Duodenal mucosa (tissue), 2 donors: ENCODE measurements around the gene GRAMD1A.

Experiments used
- H3K27ac ChIP-seq: one replicate; pipeline ENCODE4 v1.7.0; 2013; ENCODE audit warnings: low read depth, low read length
- H3K27me3 ChIP-seq, 2 donors: one replicate each; pipeline ENCODE4 v1.7.0; 2013; ENCODE audit warnings: low read length in 2 of 2, control low read depth in 1 of 2; ENCODE audit not compliant: insufficient read depth in 2 of 2, control insufficient read depth in 1 of 2
- H3K36me3 ChIP-seq, 2 donors: one replicate each; pipeline ENCODE4 v1.7.0; 2013; ENCODE audit warnings: low read length in 2 of 2, control low read depth in 1 of 2; ENCODE audit not compliant: insufficient read depth in 2 of 2, control insufficient read depth in 1 of 2
- H3K4me1 ChIP-seq, 2 donors: one replicate each; pipeline ENCODE4 v1.7.0; 2013; ENCODE audit warnings: low read length in 2 of 2, control low read depth in 1 of 2; ENCODE audit not compliant: insufficient read depth in 2 of 2, control insufficient read depth in 1 of 2
- H3K4me3 ChIP-seq, 2 donors: one replicate each; pipeline ENCODE4 v1.7.0; 2013; ENCODE audit warnings: low read length in 2 of 2, low read depth in 1 of 2
- H3K9ac ChIP-seq, 2 donors: one replicate each; pipeline ENCODE4 v1.7.0; 2013; ENCODE audit warnings: low read length in 2 of 2, low read depth in 1 of 2
- H3K9me3 ChIP-seq, 2 donors: one replicate each; pipeline ENCODE4 v1.7.0; 2013; ENCODE audit warnings: low read length in 2 of 2, control low read depth in 1 of 2; ENCODE audit not compliant: control insufficient read depth in 1 of 2

The GRAMD1A gene

GRCh38 chr19:34979819-34980640 is 20.1 kb upstream of the GRAMD1A start:
- Histone ChIP-seq H3K27ac (no peak overlapping the region), H3K27me3 (no peaks in the 10 kb centered on the region), H3K9ac (no peak overlapping the region), H3K36me3 (no peaks in the 10 kb centered on the region), H3K4me3 (no peak overlapping the region), H3K9me3 (peaks cover 8 to 10% of the 10 kb centered on the region in 2 donors), H3K4me1 (peaks cover 3 to 11% of the 10 kb centered on the region in 2 donors)

DNA sequence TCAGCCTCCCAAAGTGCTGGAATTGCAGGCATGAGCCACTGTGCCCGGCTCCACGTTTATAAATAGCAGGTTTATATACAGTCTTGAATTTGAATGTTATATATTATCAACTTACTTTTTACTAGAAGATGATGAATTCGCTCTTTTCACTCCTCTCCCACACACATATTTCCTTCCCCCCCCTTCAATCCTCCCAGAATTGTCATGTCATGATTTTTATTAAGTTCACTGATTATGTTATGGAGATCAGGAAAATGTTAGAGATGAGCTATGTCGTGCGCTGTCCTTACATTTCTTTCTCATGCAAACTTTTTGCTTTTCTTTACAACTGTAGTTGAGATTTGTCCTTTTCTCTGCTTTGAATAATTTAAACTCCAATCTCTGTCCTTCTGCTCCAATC is 17.8 kb upstream of the GRAMD1A start:
- peaks cover 0 to under 1% of the 10 kb centered on the region in 2 donors for H3K9me3 ChIP-seq
- no peak overlapping the region for H3K4me3 ChIP-seq
- no peaks in the 10 kb centered on the region for H3K36me3 ChIP-seq
- H3K9ac ChIP-seq: no peak overlapping the region
- H3K4me1 ChIP-seq: peaks cover 7 to 15% of the 10 kb centered on the region in 2 donors
- H3K27ac ChIP-seq: no peak overlapping the region
- no peaks in the 10 kb centered on the region for H3K27me3 ChIP-seq

GRCh38 chr19:34983786-34984185 is 16.3 kb upstream of the GRAMD1A start:
- Histone ChIP-seq H3K27me3 (no peaks in the 10 kb centered on the region), H3K27ac (no peak overlapping the region), H3K9me3 (no peaks in the 10 kb centered on the region), H3K4me3 (no peak overlapping the region), H3K36me3 (no peaks in the 10 kb centered on the region), H3K9ac (no peak overlapping the region), H3K4me1 (peaks cover 7 to 15% of the 10 kb centered on the region in 2 donors)

- no peaks in the 10 kb centered on the region for H3K36me3 ChIP-seq
- no peaks in the 10 kb centered on the region for H3K9me3 ChIP-seq
- no peak overlapping the region for H3K27ac ChIP-seq
- no peaks in the 10 kb centered on the region for H3K27me3 ChIP-seq
- peaks cover 7 to 12% of the 10 kb centered on the region in 2 donors for H3K4me1 ChIP-seq
- no peak overlapping the region for H3K9ac ChIP-seq
- no peak overlapping the region for H3K4me3 ChIP-seq
Observed at GRCh38 chr19:34984287-34984686, 15.8 kb upstream of the GRAMD1A start.

- Histone ChIP-seq H3K27me3 (no peaks in the 10 kb centered on the region), H3K9ac (no peak overlapping the region), H3K9me3 (no peaks in the 10 kb centered on the region), H3K4me3 (no peak overlapping the region), H3K36me3 (no peaks in the 10 kb centered on the region), H3K27ac (no peak overlapping the region), H3K4me1 (peaks cover 7 to 8% of the 10 kb centered on the region in 2 donors)
Observed at GRCh38 chr19:34985249-34986022, 14.7 kb upstream of the GRAMD1A start.

GRCh38 chr19:34988119-34988518 is 12.0 kb upstream of the GRAMD1A start:
- no peak overlapping the region for H3K4me3 ChIP-seq
- H3K4me1 ChIP-seq: peaks cover 7 to 8% of the 10 kb centered on the region in 2 donors
- H3K9me3 ChIP-seq: no peaks in the 10 kb centered on the region
- no peaks in the 10 kb centered on the region for H3K36me3 ChIP-seq
- H3K27me3 ChIP-seq: no peaks in the 10 kb centered on the region
- H3K9ac ChIP-seq: no peak overlapping the region
- no peak overlapping the region for H3K27ac ChIP-seq

DNA sequence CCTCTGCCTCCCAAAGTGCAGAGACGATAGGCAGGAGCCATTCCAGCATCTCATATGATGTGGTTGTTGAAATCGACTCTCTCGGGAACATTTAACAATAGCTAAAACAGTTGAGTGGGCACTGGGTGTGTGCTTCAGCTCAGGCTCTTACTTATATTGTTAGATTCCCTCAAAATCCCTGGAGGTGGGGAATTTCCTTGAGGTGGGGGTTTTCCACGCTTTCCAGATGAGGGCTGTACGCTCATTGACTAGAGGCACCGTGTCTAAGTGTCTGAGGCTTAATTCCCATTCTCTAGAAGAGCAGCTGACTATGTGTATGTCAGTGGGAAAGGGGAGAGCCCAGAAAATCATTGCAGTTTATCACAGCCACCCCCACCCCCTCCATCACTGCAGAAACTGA is 10.8 kb upstream of the GRAMD1A start:
- Histone ChIP-seq H3K9ac (no peak overlapping the region), H3K4me1 (peaks cover 11 to 12% of the 10 kb centered on the region in 2 donors), H3K27ac (no peak overlapping the region), H3K9me3 (no peaks in the 10 kb centered on the region), H3K36me3 (no peaks in the 10 kb centered on the region), H3K27me3 (no peaks in the 10 kb centered on the region), H3K4me3 (no peak overlapping the region)

- Histone ChIP-seq H3K4me1 (peaks cover 16 to 20% of the 10 kb centered on the region in 2 donors), H3K9ac (no peak overlapping the region), H3K9me3 (no peaks in the 10 kb centered on the region), H3K4me3 (no peak overlapping the region), H3K36me3 (no peaks in the 10 kb centered on the region), H3K27ac (no peak overlapping the region), H3K27me3 (no peaks in the 10 kb centered on the region)
Observed at GRCh38 chr19:34990578-34991192, 9.4 kb upstream of the GRAMD1A start.

DNA sequence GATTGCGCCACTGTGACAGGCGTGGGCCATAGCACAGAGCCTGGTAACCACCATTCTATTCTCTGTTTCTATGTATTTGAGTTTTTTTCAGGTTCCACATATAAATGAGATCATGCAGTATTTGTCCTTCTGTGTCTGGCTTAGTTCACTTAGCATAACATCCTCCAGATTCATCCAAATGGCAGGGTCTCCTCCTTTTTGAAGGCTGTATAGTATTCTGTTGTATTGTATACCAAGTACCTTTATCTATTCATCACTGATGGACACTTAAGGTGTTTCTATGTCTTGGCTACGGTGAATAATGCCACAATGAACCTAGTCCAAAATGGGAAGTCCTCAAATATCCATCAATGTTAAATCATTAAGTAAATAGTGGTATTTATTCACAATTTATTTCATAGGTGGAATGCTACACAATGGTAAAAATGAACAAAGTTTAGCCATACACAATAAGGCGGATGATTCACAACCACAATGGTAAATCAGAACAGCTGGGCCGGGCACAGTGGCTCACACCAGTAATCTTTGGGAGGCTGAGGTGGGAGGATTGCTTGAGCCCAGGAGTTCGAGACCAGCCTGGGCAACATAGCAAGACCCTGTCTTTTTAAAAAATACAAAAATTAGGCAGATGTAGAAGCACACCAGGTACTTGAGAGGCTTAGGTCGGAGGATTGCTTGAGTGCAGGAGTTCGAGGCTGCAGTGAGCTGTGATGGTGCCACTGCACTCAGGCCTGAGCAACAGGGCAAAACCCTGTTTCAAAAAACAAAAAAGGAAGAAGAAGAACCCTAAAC is 8.4 kb upstream of the GRAMD1A start:
- H3K27me3 ChIP-seq: no peaks in the 10 kb centered on the region
- H3K4me1 ChIP-seq: peaks cover 14 to 26% of the 10 kb centered on the region in 2 donors
- H3K36me3 ChIP-seq: no peaks in the 10 kb centered on the region
- no peak overlapping the region for H3K9ac ChIP-seq
- H3K9me3 ChIP-seq: no peaks in the 10 kb centered on the region
- no peak overlapping the region for H3K27ac ChIP-seq
- H3K4me3 ChIP-seq: no peak overlapping the region
